ENCODE results near the gene BSND.
"Not testable (repeated sequence)": the region's sequence is repeated elsewhere in the genome, so short reads cannot be mapped to it uniquely, and the experiment has no call there.

BSND gene

DNA sequence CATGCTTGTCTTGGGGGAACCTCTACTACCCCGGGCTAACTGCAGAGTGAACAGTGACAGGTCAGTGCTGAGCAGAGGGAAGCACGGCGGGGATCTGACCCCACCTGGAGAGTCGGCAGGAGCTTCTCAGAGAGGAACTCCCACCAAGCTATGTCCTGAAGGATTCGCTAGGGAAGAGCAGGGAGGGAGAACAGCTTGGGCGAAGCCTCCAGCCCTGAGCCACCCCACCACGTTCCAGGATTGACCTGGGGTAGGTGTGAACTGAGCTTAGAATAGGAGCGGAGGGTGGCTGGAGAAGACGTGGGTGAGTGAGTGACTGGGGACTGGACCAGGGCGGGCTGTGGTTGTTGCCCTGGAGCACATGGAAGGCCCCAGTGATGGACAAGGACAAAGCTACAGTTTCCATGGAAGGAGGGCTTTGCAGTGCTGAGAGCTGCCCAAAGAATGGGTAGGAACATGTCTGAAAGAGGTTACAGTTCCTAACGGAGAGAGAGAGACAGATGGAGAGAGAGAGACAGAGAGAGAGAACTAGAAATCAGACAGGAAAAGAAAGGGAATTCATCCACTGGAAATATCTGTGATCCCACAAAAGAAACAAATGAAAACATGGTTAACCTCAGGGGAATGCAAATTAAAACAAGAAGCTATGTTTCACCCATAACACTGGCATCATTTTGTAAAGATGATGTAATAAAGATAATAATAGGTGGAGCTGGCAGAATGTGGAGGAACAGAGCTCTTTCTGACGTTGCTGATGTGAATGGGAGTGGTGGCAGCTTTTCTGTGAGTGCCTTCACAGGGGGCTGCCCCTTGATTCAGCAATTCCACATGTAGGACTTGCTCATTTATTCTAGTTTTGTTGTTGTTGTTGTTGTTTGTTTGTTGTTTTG, 17.2 kb downstream of the BSND start:
- DNase-seq (no peak), ATAC-seq (no peak)

DNA sequence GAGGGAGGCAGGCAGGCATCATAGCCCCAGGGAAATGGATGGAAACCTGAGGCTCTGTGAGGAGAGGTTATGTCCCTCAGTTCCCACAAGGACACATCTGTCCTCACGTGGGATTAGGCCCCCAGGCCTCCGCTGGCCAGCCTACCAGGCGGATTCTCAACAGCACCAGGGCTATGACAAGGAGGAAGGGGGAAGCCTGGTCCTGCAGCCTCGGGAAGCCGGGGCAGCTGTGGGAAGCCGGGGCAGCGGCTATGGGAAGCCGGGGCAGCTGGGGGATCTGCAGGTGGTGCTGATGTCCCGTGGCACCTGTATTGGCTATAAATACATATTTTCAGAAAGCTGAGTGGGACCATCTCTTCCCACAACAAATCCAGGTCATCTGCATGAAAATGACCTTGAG, 19.7 kb downstream of the BSND start:
- ATAC-seq = no peak
- no peak for DNase-seq

- ATAC-seq = peak; percentile 96
- DNase-seq = peak; percentile 81
These were observed 23.3 kb downstream of the BSND start for GRCh38 chr1:55021942-55022546.

- ATAC-seq, DNase-seq: not testable (repeated sequence)
These were observed 25.4 kb downstream of the BSND start for GRCh38 chr1:55024163-55024562.

DNA sequence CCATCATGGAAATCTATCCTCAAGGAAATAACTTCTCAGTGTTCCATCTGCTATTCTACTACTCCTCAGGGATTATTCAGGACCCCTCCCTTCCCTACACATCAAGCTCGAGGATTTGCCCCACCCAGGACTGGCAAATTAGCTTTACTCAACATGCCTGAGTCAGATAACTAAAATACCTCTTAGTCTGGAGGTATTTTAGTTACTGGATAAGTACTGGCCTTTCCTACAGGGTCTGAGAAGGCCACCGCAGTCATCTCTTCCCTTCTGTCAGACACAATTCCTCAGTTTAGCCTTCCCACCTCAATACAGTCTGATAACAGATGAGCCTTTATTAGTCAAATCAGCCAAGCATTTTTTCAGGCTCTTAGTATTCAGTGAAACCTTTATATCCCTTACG, 27.9 kb downstream of the BSND start:
- DNase-seq, ATAC-seq: not testable (repeated sequence)

DNA sequence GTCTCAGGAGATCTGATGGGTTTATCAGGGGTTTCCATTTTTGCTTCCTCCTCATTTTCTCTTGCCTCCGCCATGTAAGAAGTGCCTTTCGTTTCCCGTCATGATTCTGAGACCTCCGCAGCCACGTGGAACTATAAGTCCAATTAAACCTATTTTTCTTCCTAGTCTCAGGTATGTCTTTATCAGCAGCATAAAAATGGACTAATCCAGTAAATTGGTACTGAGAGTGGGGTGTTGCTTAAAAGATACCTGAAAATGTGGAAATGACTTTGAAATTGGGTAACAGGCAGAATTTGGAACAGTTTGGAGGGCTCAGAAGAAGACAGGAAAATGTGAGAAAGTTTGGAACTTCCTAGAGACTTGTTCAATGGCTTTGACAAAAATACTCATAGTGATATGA, 32.4 kb downstream of the BSND start:
- ATAC-seq, DNase-seq: not testable (repeated sequence)

DNA sequence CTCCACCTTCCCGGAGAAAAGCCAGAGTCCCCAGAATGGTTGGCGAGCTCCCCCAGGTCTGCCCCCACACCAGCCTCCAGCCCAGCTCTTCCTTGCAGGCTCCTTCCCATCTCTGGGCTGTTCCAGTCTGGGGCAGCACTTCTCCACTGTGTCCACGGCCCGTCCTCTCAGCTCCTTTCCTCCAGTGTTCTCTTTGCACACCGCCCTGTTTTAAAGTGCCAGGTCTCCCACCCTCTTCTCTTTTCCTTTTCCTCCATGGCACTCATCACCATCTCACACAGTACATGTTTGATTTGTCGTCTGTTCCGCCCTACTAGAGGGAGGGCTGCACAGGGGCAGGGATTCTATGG, 34.5 kb downstream of the BSND start:
- ATAC-seq (no peak), DNase-seq (no peak)

GRCh38 chr1:55034476-55035133, 35.9 kb downstream of the BSND start:
- DNase-seq (no peak), ATAC-seq (no peak)

- no peak for DNase-seq
- no peak for ATAC-seq
These were observed 37.2 kb downstream of the BSND start for GRCh38 chr1:55035904-55036303.

- no peak for ATAC-seq
- DNase-seq = no peak
These were observed 39.2 kb downstream of the BSND start for GRCh38 chr1:55037733-55038551.

- no peak for ATAC-seq
- no peak for DNase-seq
These were observed 39.8 kb downstream of the BSND start for GRCh38 chr1:55038552-55038838.

DNA sequence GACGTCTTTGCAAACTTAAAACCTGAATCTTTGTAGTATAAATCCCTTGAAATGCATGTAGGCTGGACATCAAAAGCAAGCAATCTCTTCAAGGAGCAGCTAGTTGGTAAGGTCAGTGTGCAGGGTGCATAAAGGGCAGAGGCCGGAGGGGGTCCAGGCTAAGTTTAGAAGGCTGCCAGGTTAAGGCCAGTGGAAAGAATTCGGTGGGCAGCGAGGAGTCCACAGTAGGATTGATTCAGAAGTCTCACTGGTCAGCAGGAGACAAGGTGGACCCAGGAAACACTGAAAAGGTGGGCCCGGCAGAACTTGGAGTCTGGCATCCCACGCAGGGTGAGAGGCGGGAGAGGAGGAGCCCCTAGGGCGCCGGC, 40.2 kb downstream of the BSND start:
- no peak for ATAC-seq
- DNase-seq = no peak

DNA sequence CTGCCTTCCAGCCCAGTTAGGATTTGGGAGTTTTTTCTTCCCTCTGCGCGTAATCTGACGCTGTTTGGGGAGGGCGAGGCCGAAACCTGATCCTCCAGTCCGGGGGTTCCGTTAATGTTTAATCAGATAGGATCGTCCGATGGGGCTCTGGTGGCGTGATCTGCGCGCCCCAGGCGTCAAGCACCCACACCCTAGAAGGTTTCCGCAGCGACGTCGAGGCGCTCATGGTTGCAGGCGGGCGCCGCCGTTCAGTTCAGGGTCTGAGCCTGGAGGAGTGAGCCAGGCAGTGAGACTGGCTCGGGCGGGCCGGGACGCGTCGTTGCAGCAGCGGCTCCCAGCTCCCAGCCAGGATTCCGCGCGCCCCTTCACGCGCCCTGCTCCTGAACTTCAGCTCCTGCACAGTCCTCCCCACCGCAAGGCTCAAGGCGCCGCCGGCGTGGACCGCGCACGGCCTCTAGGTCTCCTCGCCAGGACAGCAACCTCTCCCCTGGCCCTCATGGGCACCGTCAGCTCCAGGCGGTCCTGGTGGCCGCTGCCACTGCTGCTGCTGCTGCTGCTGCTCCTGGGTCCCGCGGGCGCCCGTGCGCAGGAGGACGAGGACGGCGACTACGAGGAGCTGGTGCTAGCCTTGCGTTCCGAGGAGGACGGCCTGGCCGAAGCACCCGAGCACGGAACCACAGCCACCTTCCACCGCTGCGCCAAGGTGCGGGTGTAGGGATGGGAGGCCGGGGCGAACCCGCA, 40.8 kb downstream of the BSND start, which contains the start of gene PCSK9:
Gene PCSK9, plus strand, starts transcription at position 207 of the 741 bp plus-strand sequence. Its CDS starts 290 bp downstream, at position 497.
- no peak for DNase-seq
- no peak for ATAC-seq

DNA sequence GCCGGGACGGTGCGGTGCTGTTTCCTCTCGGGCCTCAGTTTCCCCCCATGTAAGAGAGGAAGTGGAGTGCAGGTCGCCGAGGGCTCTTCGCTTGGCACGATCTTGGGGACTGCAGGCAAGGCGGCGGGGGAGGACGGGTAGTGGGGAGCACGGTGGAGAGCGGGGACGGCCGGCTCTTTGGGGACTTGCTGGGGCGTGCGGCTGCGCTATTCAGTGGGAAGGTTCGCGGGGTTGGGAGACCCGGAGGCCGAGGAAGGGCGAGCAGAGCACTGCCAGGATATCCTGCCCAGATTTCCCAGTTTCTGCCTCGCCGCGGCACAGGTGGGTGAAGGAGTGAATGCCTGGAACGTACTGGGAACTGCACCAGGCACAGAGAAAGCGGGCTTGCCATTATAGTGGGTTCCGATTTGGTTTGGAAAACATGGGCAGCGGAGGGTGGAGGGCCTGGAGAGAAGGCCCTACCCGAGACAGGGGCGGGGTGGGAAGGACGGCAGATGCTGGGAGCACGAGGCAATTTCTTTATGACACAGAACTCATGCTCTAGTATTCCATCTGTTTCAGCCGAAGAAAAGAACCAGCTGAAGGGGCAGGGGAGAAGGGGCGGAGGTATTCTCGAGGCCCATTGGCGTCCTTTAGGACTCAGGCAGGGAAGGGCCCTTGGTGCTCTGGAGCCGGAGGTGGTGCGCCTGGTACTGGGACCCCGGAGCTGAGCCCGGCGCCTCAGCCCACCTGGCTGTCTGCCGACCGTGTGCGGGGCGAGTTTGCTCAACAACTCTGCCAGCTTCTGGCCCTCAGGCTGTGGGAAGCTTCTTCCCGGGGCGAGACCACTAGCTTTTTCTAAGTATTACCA, 41.6 kb downstream of the BSND start:
- no peak for ATAC-seq
- no peak for DNase-seq

DNA sequence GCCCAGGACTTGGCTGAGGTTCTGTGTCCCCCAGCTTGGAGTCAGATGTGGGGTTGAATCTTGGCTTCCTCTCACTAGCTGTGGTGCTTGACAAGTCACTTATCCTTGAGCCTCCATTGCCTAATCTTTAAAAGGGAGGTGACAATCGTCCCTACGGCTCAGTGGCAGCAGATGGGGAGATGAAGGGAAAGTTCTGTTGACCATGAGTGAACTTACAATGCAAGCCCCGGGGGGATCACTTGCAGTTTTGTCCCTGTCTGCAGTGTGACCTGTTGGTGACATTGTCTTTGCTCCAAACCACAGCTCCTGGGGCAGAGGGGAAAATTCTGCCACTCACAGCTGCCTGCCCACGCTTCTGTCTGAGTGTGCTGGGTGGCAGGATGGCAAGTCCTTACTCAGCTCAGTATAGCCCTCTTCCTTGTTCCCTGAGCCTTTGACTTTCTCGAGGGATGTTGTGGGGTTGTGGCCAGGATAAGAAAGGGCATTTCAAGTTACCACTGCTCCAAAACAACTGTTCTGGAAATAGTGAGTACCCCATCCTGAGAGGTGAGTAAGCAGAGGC, 42.3 kb downstream of the BSND start:
- ATAC-seq (peak; percentile 54), DNase-seq (no peak)

DNA sequence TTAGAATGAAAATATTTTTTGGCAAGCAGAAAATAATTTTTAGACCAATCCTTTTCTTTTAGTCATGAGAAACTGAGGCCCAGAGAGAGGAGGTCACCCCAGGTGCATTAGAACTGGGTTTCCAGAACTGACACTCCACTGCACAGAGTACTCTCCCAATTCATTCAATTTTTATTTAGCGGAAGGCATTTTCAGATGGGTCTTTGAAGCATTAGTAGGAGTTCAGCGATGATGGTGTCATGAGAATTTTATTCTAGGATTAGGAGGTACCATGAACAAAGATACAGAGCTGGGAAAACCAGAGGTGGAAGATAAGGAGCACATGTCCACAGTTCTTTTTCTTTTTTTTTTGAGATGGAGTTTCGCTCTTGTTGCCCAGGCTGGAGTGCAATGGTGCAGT, 42.9 kb downstream of the BSND start:
- ATAC-seq = no peak
- no peak for DNase-seq

DNA sequence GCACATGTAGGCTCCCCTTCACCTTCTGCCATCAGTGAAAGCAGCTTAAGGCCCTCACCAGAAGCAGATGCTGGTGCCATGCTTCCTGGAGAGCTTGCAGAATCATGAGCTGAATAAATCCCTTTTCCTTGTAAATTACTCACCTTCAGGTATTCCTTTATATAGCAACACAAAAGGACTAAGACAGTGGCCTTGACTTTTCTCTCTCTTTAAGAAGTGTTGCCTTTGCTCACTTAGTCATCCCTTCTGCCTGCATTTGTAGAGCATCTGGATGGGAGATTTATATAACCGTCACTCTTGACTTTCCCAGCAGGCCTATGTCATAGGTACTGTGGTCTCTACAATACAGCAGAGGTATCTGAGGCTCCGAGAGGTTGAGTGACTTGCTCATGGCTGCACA, 44.3 kb downstream of the BSND start:
- no peak for DNase-seq
- no peak for ATAC-seq

GRCh38 chr1:55043726-55044125, 45.0 kb downstream of the BSND start:
- no peak for DNase-seq
- no peak for ATAC-seq

DNA sequence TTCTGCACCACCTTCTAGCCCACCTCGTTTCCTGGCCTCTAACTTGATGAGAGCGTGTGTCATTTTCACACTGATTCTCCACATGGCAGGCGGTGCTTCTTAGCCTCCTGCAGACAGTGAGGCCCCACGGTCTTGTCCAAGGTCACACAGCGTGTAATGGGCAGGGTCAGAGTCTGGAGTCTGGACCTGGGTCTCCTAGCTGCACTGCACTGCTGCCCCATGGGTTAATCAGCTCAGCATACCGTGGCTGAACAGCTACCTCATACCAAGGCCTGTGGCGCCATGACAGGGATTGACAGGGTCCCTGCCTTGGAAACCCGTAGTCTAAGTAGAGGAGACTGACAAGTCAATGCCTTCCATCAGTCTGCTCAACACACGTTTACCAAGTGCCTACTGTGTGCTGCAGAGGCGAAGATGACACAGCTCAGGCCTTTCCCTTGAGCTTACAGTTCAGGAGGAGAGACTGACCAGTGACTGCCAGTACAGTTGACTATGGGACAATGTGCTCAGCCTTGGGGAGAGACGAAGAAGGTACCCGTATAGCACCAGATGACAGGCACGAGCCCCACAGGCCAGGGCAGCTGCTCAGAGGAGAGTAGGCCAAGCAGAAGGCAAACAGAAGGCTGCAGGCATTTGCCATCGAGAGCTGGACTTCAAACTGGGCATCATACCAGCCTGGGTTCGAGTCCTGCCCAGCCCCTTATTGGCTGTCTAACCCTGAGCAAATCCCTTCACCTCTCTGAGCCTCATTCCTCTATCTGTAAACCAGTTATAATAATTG, 46.1 kb downstream of the BSND start:
- ATAC-seq = no peak
- DNase-seq = no peak

- no peak for ATAC-seq
- DNase-seq = no peak
These were observed 46.7 kb downstream of the BSND start for GRCh38 chr1:55045430-55045829.

All from stimulated activated naive CD8-positive, alpha-beta T cell treated with anti-CD3 and anti-CD28 coated beads, Interleukin-15, Interleukin-2, amounts not matched to agents 100 U/mL and 50 U/mL, for 24 hours (primary cell).